ENCODE data around the gene PPP1R14B. TPM values are rescaled to one million over a fixed set of nuclear protein-coding genes. Genes with fewer than 3 reads are reported as not detected.

The PPP1R14B gene
- total RNA-seq, 1 donor from 2014 or later: 74.7 TPM

DNA sequence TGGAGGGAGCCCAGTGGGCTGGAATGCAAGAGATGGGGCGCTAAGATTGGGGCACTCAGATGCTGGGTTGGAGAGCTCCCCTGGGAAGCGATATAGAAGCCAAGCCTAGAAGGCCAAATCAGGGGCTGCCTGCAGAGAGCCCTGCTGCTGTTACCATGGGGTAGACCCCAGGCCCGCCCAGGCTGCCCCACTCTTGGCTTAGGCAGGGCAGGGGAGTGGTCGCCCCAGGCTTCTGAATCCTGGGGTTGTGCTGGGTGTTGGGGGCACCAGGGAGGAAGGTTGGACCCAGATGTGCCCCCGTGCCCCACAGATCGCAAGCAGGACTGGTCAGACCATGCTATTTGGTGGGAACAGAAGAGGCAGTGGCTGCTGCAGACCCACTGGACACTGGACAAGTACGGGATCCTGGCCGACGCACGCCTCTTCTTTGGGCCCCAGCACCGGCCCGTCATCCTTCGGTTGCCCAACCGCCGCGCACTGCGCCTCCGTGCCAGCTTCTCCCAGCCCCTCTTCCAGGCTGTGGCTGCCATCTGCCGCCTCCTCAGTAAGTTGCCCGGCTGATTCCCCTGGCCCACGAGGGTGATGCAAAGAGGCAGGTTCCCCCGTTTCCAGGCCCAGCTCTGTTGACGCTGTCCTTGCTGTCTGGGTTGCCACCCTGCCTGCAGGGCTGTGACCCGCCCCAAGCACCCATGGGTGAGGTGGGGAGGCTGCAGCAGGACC lies 36.3 kb downstream of the PPP1R14B start:
- no peak for DNase-seq (ENCODE audit: low spot score)

DNA sequence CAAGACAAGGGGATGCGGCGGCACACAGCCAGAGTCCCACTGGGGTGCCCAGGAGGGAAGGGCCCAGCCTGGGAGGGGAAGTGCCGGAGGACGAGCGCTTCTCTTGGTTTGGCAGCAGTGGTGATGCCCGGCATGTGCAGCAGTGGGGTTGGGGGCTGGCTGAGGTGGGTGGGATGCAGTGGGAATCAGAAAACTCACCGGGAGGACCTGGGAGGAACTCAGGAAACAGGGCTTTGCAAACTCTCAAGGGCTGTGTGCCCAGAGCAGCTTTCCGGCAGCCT lies 37.2 kb downstream of the PPP1R14B start:
- no peak for DNase-seq (ENCODE audit: low spot score)

DNA sequence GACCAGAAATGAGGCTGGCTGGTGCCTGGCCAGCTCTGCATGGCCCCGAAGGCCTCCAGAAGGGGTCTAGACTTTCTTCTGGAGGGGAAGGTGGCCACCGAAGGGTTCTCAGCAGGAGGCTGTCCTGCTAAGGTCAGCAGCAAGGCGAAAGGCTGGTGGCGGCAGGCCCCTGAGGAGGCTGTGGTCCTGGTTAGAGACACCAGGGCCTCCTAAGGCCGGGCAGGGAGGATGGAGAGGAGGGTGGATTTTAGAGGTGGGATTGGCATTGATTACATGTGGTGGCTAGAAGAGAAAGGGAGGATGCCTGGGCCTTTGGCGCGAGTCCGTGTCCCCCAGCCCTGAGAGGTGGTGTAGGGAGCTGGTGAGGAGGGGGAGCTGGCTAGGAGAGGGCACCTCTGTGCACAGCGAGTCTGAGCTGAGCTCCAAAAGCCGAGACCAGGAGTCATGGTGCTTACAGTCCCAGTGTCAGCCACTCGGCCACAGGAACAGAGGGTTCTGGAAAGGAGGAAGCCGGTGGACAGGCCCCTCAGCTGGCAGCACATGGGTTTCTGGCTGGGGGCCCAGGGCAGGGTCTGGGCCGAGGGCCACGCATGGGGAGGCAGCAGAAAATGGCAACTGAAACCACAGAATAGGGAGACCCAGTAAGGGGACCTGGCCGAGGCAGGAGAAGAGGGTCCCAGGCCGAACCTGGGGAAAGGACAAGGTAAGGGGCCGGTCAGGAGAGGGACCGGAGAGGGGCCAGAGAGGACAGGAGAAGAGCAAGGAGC lies 37.8 kb downstream of the PPP1R14B start:
- no peak for DNase-seq (ENCODE audit: low spot score)

DNA sequence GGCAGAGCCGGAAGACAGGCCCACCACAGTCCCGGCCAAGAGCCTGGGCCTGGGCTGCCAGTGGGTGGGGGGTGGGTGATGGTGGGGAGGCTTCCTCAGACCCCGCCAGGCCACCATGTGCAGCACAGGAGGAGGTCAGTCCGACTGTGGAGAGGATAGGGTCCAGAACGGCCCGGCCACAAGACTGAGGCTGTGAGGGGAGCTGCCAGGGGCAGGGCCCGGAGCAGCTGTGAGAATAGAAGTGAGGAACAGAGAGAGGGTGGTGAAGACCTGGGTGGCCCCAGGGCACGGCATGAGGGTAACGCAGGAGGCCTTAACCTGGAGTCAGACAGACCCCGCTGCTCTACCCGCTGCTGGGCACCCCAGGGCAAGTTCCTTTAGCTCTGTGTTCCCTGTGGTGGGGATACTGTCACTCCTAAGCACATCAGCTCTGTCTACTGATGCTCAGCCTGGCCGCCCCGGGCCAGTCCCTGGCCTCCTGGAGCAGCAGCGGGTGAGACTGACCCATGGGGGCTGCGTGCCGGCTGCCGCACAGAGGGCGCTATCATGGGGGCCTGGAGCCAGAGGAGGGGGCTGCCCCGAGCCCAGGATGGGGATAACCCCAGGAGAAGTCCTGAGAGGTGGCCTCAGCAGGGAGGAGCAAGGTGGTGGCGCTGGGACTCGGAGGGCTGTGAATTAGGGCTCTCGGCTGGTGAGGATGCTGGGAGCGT lies 38.5 kb downstream of the PPP1R14B start:
- DNase-seq (ENCODE audit: low spot score): no peak

DNA sequence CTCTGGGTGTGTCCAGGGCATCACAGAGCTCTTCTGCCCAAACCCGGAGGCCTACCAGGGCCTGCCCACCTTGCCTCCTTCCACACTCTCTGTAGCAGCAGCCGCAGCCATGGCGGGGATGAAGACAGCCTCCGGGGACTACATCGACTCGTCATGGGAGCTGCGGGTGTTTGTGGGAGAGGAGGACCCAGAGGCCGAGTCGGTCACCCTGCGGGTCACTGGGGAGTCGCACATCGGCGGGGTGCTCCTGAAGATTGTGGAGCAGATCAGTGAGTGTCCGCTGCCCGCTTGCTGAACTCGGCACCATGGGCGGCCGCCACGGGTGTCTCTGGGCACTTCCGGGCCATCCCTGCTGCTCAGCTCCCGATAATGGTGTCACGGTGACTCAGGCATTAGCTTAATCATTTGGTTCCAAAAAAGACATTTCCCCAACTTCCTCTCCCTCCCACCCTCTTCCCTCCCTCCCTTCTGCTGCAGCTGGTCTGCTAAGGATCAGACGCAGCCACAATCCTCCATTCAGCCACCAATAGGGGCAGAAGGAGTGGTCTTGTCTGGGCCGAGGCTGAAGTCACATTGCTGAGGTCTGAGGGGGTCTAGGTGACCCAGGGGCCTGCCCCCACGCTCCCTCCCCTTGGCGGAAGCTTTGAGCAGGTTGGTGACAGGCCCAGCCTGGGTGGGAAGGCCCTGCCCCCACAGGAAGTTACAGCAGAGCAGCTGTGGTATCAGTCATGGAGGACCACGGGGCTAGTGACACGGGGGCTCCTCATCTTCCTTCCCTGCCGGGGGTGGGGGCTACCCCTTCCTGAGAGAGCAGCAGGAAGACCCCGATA lies 39.3 kb downstream of the PPP1R14B start:
- peak; percentile 54 for DNase-seq (ENCODE audit: low spot score)

DNA sequence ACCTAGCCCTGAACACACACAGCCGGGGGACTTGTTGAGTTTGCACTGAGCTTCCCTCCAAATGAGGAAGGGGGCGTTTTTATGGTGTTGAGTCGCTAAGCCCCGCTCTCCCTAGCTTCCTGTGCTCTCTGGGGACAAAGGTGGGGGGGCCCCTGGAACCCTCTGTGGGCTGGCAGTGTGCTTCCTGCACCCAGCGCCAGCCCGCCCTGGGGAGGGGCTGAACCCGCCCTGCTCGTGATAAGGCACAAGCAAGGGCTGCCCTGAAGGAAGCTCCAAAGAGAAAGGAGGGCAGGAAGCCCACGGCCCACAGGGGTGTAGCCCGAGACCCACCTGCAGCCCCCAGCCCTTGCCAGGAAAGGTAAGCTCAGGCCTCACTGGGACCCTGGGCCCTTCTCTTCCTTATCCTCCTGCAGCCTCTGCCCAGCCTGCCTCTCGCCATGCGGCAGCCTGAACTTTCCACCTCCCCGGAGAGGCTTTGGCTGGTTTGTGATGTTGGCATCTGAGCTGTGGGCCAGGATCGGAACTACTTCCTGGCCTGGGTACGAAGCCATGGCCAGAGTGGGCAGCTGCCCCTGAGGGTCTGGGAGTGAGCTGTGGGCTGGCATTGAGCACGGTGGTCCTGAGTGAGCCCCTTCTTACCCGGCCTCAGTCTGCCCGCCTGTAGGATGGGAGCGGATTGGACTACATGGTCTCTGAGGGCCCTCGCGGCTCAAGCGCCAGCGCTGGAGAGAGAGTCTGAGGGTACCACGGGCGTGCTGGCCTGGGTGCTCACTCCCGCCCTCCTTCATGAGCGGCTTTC lies 40.1 kb downstream of the PPP1R14B start, which contains the start of gene FERMT3:
Gene FERMT3, plus strand, starts transcription at position 265 of the 799 bp plus-strand sequence. CDS start 644 bp downstream, outside the sequence.
- peak; percentile 59 for DNase-seq (ENCODE audit: low spot score)

DNA sequence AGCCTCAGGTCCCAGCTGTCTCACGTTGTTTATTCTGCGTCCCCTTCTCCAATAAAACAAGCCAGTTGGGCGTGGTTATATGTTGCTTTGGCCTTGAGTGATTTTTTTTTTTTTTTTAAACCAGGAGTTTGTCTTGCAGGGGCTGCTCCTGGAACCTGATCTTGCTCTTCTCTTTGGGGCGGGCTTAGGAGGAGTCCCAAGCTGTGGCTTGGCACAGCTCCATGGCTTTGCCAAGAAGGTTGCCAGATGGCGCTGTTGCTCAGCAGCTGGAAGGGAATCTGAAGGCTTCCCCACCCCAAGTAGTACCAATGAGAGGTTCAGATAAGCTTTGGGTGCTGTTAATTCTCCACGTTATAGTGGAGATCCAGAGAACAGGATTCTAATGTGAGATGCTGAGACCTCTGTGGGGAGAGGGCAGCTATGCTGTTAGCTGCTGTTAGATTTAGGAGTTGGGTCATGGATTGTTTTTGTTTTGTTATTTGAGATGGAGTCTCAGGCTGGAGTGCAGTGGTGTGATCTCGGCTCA lies 42.2 kb downstream of the PPP1R14B start:
- peak; percentile 92 for DNase-seq (ENCODE audit: low spot score)

DNA sequence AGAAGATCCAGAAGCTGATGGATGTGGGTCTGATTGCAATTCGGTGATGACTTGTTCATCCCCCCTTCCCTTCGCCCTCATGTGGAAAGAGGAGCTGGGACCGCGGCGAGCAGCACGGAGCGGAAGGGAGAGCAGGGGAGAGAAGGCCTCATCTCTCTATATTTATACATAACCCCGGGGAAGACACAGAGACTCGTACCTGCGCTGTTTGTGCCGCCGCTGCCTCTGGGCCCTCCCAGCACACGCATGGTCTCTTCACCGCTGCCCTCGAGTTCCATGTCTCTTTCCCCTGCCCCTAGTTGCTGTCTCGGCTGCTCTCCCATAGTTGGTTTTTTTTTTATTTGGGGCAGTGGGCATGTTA lies 42.7 kb downstream of the PPP1R14B start:
- no peak for DNase-seq (ENCODE audit: low spot score)

DNA sequence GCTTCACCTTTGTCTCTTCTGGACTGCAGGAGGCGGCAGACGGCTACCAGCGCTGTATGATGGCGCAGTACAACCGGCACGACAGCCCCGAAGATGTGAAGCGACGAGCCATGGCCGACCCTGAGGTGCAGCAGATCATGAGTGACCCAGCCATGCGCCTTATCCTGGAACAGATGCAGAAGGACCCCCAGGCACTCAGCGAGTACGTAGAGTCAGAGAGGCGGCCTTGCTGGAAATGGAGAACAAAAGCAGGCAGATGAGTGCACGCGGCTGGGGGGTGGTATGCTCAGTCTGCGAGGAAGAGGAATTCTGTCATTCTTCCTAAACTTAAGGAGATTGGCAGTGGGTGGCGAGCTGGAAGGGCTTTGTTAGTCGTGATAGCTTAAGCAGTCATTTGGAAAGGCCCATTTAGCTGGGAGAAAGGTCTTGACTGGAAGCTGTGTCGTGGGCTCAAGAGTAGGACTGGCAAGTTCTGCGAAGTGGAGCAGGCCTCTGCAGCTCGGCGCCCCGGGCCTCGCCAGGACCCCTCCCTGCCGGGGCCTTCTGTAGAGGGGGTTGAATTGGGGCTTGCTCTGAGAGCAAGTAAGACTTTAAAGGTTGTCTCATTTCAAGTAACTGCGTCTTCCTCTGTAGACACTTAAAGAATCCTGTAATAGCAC lies 43.2 kb downstream of the PPP1R14B start:
- DNase-seq (ENCODE audit: low spot score): no peak

DNA sequence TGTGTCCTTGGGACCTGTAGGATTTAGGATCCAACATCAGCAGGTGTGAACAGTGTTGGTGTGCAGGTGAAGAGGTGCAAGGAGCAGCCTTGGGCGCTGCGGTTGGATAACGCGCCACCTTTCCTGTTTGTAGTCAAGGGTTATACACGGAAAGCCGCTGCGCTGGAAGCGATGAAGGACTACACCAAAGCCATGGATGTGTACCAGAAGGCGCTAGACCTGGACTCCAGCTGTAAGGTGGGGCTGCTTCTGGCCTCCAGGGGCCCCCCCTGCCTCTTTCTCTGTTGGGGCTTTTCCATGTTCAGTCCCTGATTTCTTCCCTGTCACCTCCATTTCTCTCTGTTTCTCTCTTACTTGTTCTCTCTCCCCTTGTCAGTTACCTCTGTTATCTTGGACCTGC lies 43.8 kb downstream of the PPP1R14B start:
- DNase-seq (ENCODE audit: low spot score): no peak

DNA sequence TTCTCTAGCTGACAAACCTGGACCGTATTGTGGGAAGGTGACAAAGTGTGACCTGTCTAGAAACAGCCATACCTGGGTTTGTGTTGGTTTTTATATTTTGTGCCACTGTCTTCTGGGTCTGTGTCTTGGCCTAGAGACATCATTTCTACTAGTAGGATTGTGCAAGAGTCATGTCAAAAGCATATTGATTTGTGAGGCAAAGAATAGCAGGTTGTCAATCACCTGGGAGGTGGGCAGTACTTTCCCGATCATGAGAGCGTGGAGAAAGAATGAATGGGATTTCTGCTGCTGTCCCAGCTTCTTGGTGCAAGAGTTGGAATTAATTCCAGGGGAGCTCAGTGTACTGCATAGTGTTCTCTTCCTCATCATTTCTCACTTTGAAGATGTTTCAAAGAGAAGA lies 45.2 kb downstream of the PPP1R14B start:
- no peak for DNase-seq (ENCODE audit: low spot score)

DNA sequence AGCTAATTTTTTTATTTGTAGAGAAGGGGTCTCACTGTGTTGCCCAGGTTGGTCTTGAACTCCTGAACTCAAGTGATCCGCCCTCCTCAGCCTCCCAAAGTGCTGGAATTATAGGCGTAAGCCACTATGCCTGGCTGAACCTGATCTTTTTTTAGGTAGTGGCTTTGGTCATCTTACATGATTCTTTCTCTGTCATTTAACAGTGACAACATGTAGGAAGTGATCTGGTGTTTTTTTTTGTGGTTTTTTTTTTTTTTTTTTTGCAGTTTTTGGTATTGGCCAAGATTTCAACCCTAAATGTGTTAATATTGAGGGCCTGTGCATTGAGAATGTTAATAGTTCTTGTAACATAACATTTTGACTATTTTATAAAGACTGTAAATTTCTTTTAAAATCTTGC lies 48.2 kb downstream of the PPP1R14B start:
- DNase-seq (ENCODE audit: low spot score): no peak

DNA sequence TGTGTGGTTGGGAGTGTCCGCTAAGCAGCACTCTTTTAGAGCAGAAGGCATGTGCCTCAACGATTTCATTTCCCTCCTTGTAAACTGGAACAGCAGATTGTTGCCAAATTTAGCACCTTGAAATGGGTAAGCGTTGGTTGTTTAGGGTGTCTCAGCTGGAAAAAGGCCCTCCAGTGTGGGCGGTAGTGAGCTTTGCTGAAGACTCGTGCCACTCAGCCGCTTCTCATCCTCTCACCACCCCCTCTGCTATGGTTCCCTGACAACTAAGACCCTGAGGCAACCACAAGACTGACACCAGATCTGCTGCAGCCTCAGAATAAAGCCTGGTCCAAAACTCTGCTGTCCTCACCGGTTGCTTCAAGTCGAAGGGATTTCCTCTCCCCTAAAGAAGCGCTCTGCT lies 50.1 kb downstream of the PPP1R14B start:
- no peak for DNase-seq (ENCODE audit: low spot score)

Other genes starting within 250 kb of the PPP1R14B start
- gene FLRT1, start 211.0 kb downstream of the PPP1R14B start, total RNA-seq: 3.8 TPM
- gene MACROD1, start 80.8 kb downstream of the PPP1R14B start, total RNA-seq: 19.3 TPM
- 115 TPM for gene STIP1, start 60.8 kb downstream of the PPP1R14B start, total RNA-seq
- gene FERMT3, start 40.2 kb downstream of the PPP1R14B start, total RNA-seq: 21.7 TPM
- 47.4 TPM for gene TRPT1, start 20.8 kb downstream of the PPP1R14B start, total RNA-seq
- 78.6 TPM for gene NUDT22, start 20.7 kb downstream of the PPP1R14B start, total RNA-seq
- 62.7 TPM for gene DNAJC4, start 16.4 kb downstream of the PPP1R14B start, total RNA-seq
- 104 TPM for gene VEGFB, start 12.4 kb downstream of the PPP1R14B start, total RNA-seq
- gene FKBP2, start 5.8 kb downstream of the PPP1R14B start, total RNA-seq: 120 TPM
- gene PLCB3, start 4.6 kb upstream of the PPP1R14B start, total RNA-seq: 42.4 TPM
- 112 TPM for gene BAD, start 37.7 kb upstream of the PPP1R14B start, total RNA-seq
- gene GPR137, start 38.9 kb upstream of the PPP1R14B start, total RNA-seq: 105 TPM
- not detected for gene KCNK4, start 44.4 kb upstream of the PPP1R14B start, total RNA-seq
- gene CATSPERZ, start 53.4 kb upstream of the PPP1R14B start, total RNA-seq: 0.29 TPM
- gene ESRRA, start 58.6 kb upstream of the PPP1R14B start, total RNA-seq: 97.7 TPM
- 126 TPM for gene TRMT112, start 70.6 kb upstream of the PPP1R14B start, total RNA-seq
- gene PRDX5, start 71.2 kb upstream of the PPP1R14B start, total RNA-seq: 202 TPM
- 25.8 TPM for gene CCDC88B, start 93.3 kb upstream of the PPP1R14B start, total RNA-seq
- gene RPS6KA4, start 112.2 kb upstream of the PPP1R14B start, total RNA-seq: 33.0 TPM